ENCODE data around the gene SHKBP1.

The SHKBP1 gene

GRCh38 chr19:40632311-40633036 is 55.8 kb downstream of the SHKBP1 start:
- in situ Hi-C loops (cut with MboI; ENCODE audit: low sequenced_read_pairs): no loop called here

DNA sequence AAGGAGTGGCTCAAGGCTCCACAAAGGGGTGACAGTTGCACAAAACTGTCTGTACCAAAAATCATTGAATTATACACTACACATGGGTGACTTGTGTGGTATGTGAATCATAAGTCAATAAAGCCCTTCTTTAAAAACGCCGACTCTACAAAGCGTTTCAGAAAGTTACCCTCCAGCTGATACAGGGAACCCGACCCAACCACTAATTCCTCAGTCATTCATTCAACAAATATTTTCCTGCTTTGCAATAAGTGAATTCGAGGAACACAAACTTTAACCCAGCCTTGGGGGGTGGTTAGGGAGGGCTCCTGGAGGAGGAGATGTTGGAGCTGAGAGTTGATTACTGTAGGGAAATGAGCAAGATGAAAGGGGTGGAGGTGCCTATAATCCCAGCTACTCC is 56.5 kb downstream of the SHKBP1 start:
- in situ Hi-C loops (cut with MboI; ENCODE audit: low sequenced_read_pairs): no loop called here

GRCh38 chr19:40638327-40638726 is 61.7 kb downstream of the SHKBP1 start:
- in situ Hi-C loops (cut with MboI; ENCODE audit: low sequenced_read_pairs): no loop called here

GRCh38 chr19:40639638-40639982 is 62.9 kb downstream of the SHKBP1 start:
- in situ Hi-C loops (cut with MboI; ENCODE audit: low sequenced_read_pairs): no loop called here

- in situ Hi-C loops (cut with MboI; ENCODE audit: low sequenced_read_pairs): no loop called here
Observed at GRCh38 chr19:40640744-40641143, 64.1 kb downstream of the SHKBP1 start.
